AG10803 (cell line): ENCODE measurements around the gene ANKRD23.
"Not testable (repeated sequence)": the region's sequence is repeated elsewhere in the genome, so short reads cannot be mapped to it uniquely, and the experiment has no call there.

Experiments used
- DNase-seq: peaks from one replicate; pipeline ENCODE4 v3.0.0; 2010; ENCODE audit warnings: low read depth
- H3K4me3 ChIP-seq: 2 replicates; pipeline ENCODE4 v1.5.1; 2011; ENCODE audit warnings: mild to moderate bottlenecking, low read length, control low read depth
- CTCF ChIP-seq: conservative IDR thresholded peaks from 2 replicates; pipeline ENCODE4 v1.5.1; 2011; ENCODE audit warnings: mild to moderate bottlenecking, low read length, control low read depth, inconsistent platforms

The ANKRD23 gene

GRCh38 chr2:96810783-96811192 is 33.0 kb downstream of the ANKRD23 start:
- TF ChIP-seq CTCF: no peak
- no peak for DNase-seq
- H3K4me3 ChIP-seq: no peak overlapping the region

GRCh38 chr2:96809951-96810782 is 33.7 kb downstream of the ANKRD23 start:
- TF ChIP-seq CTCF: no peak
- no peak overlapping the region for H3K4me3 ChIP-seq
- DNase-seq: no peak

- no peak for DNase-seq
- TF ChIP-seq CTCF: no peak
- no peak overlapping the region for H3K4me3 ChIP-seq
Measured at GRCh38 chr2:96809216-96809882, 34.5 kb downstream of the ANKRD23 start.

- no peak overlapping the region for H3K4me3 ChIP-seq
- DNase-seq: no peak
- TF ChIP-seq CTCF: no peak
Measured at GRCh38 chr2:96808176-96808837, 35.5 kb downstream of the ANKRD23 start.

GRCh38 chr2:96807127-96807471 is 36.7 kb downstream of the ANKRD23 start:
- no peak for DNase-seq
- TF ChIP-seq CTCF: no peak

GRCh38 chr2:96806468-96807126 is 37.2 kb downstream of the ANKRD23 start:
- no peak for TF ChIP-seq CTCF
- DNase-seq: no peak

More at GRCh38 chr2:96807127-96807471, 36.7 kb downstream of the ANKRD23 start:
- no peak overlapping the region for H3K4me3 ChIP-seq

GRCh38 chr2:96805946-96806345 is 37.9 kb downstream of the ANKRD23 start:
- DNase-seq, H3K4me3 ChIP-seq: not testable (repeated sequence)

More at GRCh38 chr2:96806468-96807126, 37.2 kb downstream of the ANKRD23 start:
- H3K4me3 ChIP-seq: no peak overlapping the region
